Testis (tissue), 2 donors: Measurements from ENCODE around the gene NUBPL.

Experiments
- POLR2A ChIP-seq: fragments of 450-650 bp; IDR thresholded peaks from one replicate; pipeline ENCODE4 v1.6.1; 2017; ENCODE audit warnings: antibody characterized with exemption, mild to moderate bottlenecking, moderate library complexity
- TF ChIP-seq, protein P1 (sequence below), 3 experiments: fragments of 450-650 bp in 2 of 3; fragments of 200-600 bp in 1 of 3; sonication (generic) in 1 of 3; IDR thresholded peaks; one replicate each; pipeline ENCODE4 v1.5.1; 2016 to 2019; ENCODE audit warnings: antibody characterized with exemption in 3 of 3, mild to moderate bottlenecking in 2 of 3, moderate library complexity in 1 of 3

DNA sequence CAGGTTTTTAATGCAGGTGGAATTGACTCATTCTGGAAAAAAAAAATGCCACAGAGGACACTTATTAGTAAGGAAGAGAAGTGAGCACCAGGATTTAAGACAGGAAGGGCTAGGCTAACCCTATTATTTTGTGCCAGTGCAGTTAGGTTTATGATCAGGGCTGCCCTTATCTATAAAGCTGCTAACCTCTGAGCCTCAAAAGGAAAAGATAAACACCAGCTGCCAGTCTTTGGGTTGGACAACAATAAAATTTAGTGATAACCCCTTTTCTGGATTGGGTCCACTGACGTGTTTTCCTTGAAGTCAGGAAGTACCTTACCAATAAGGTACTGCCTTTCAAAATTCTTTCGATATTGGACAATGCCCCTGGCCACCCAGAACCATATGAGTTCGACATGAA, 128.9 kb downstream of the NUBPL start:
- TF ChIP-seq, protein P1, sequence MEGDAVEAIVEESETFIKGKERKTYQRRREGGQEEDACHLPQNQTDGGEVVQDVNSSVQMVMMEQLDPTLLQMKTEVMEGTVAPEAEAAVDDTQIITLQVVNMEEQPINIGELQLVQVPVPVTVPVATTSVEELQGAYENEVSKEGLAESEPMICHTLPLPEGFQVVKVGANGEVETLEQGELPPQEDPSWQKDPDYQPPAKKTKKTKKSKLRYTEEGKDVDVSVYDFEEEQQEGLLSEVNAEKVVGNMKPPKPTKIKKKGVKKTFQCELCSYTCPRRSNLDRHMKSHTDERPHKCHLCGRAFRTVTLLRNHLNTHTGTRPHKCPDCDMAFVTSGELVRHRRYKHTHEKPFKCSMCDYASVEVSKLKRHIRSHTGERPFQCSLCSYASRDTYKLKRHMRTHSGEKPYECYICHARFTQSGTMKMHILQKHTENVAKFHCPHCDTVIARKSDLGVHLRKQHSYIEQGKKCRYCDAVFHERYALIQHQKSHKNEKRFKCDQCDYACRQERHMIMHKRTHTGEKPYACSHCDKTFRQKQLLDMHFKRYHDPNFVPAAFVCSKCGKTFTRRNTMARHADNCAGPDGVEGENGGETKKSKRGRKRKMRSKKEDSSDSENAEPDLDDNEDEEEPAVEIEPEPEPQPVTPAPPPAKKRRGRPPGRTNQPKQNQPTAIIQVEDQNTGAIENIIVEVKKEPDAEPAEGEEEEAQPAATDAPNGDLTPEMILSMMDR (IDR thresholded peaks at IDR 0.05), result no peak
- TF ChIP-seq POLR2A, result no peak
